CD1c-positive myeloid dendritic cell (primary cell): ENCODE results near the gene PRG3.
"Not testable (repeated sequence)": the region's sequence is repeated elsewhere in the genome, so short reads cannot be mapped to it uniquely, and the experiment has no call there.

Experiments used
- DNase-seq: peaks from one replicate; pipeline ENCODE4 v3.0.0-alpha.2; 2016; ENCODE audit errors: extremely low spot score

PRG3 gene

GRCh38 chr11:57390535-57390934 is 9.6 kb upstream of the PRG3 start, which contains the start of gene PRG2:
TSS of gene PRG2 (minus strand) at chr11:57390650. CDS start at chr11:57389944, 706 bp downstream.
- no peak for DNase-seq

GRCh38 chr11:57387289-57388030 is 6.5 kb upstream of the PRG3 start:
- no peak for DNase-seq

GRCh38 chr11:57386178-57386940 is 5.4 kb upstream of the PRG3 start:
- no peak for DNase-seq

- DNase-seq = no peak
Measured at GRCh38 chr11:57379732-57380131, 1.2 kb downstream of the PRG3 start.

- no peak for DNase-seq
Measured at GRCh38 chr11:57378186-57378585, 2.8 kb downstream of the PRG3 start.

- DNase-seq = no peak
Measured at GRCh38 chr11:57377107-57377506, 3.8 kb downstream of the PRG3 start.

- no peak for DNase-seq
Measured at GRCh38 chr11:57376095-57377090, 4.6 kb downstream of the PRG3 start.

- DNase-seq = no peak
Measured at GRCh38 chr11:57375490-57375889, 5.5 kb downstream of the PRG3 start.

- DNase-seq = no peak
Measured at GRCh38 chr11:57374966-57375365, 6.0 kb downstream of the PRG3 start.

- DNase-seq = no peak
Measured at GRCh38 chr11:57373146-57373545, 7.8 kb downstream of the PRG3 start.

- peak; percentile 17 for DNase-seq
Measured at GRCh38 chr11:57370941-57371340, 10.0 kb downstream of the PRG3 start.

GRCh38 chr11:57370251-57370650 is 10.7 kb downstream of the PRG3 start:
- DNase-seq = no peak

- DNase-seq = no peak
Measured at GRCh38 chr11:57368845-57369232, 12.1 kb downstream of the PRG3 start.

- DNase-seq = peak; percentile 80
Measured at GRCh38 chr11:57368106-57368844, 12.7 kb downstream of the PRG3 start.

- no peak for DNase-seq
Measured at GRCh38 chr11:57364851-57365660, 15.9 kb downstream of the PRG3 start.

- no peak for DNase-seq
Measured at GRCh38 chr11:57363131-57364080, 17.5 kb downstream of the PRG3 start.

GRCh38 chr11:57361926-57362325 is 19.0 kb downstream of the PRG3 start:
- no peak for DNase-seq

GRCh38 chr11:57361420-57361819 is 19.5 kb downstream of the PRG3 start:
- DNase-seq = not testable (repeated sequence)

- DNase-seq = no peak
Measured at GRCh38 chr11:57360991-57361390, 20.0 kb downstream of the PRG3 start.
